ENCODE measurements around the gene CFI. TPM values are rescaled to one million over a fixed set of nuclear protein-coding genes. Genes with fewer than 3 reads are reported as not detected.

Gene CFI
- total and polyA plus RNA-seq, 2 of the 4 experiments (the other 2 are of a cell fraction), result 0.12 to 0.18 TPM

DNA sequence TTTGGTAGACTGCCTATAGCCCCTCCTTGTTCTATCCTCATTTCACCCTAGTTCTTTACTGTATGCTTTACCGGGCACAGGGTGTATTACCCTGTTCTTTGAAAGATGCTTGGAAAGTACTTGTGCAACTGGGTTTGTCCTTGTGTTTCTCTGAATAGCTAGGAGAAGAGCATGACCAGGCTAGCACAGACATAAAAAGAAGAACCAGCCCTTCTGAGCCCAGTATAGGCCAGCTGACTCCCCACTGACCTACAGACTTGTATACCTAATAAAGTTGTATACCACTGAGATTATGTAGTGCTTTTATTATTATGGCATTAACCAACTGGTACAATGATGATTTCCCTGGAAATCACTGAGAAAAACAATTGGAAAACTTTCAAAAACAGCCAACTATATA is 15.0 kb downstream of the CFI start:
- H3K9me3 ChIP-seq (ENCODE audit: control insufficient read depth, insufficient read depth, low read length), result no peaks in the 10 kb centered on the region
- H2BK20ac ChIP-seq (ENCODE audit: low read depth, low read length), result no peak overlapping the region
- no TSS peak for BruUV-seq (replicated peaks)
- H3K18ac ChIP-seq (ENCODE audit: low read depth, low read length), result no peak overlapping the region
- no peak overlapping the region for H3K14ac ChIP-seq (replicated peaks; ENCODE audit: low read depth, low read length)
- DNase-seq (no peak), ATAC-seq (ENCODE audit: low read depth) (no peak)
- H2AK9ac ChIP-seq (replicated peaks; ENCODE audit: low read depth, low read length, poor library complexity), result no peak overlapping the region
- no peaks in the 10 kb centered on the region for H3K4me1 ChIP-seq (ENCODE audit: control insufficient read depth, insufficient read depth, low read length)
- no peak overlapping the region for H2BK5ac ChIP-seq (ENCODE audit: low read depth, low read length, poor library complexity, severe bottlenecking)
- no peak overlapping the region for H4K91ac ChIP-seq (ENCODE audit: insufficient read depth, low read depth, low read length)
- no peak overlapping the region for H3K27ac ChIP-seq (ENCODE audit: insufficient read depth, low read length)
- CTCF ChIA-PET, result interaction anchor here (0.5 kb wide), 1 partner anchor 1655 kb away, joined by 4 read pairs; no protein-coding TSS in a partner anchor
- H2BK15ac ChIP-seq (ENCODE audit: low read depth, low read length), result no peak overlapping the region
- TF ChIP-seq BHLHE40 (IDR thresholded peaks at IDR 0.05; ENCODE audit: low read depth, low read length) (no peak), FOS (IDR thresholded peaks at IDR 0.05; ENCODE audit: low read depth, low read length) (no peak), MAFK (IDR thresholded peaks at IDR 0.05; ENCODE audit: low read depth, low read length) (no peak), CEBPB (IDR thresholded peaks at IDR 0.05; ENCODE audit: low read depth, low read length) (no peak), RAD21 (IDR thresholded peaks at IDR 0.05; ENCODE audit: low read length) (no peak), RFX5 (IDR thresholded peaks at IDR 0.05; ENCODE audit: low read depth, low read length) (no peak), RCOR1 (IDR thresholded peaks at IDR 0.05; ENCODE audit: insufficient replicate concordance, low read length) (no peak), CHD1 (IDR thresholded peaks at IDR 0.05; ENCODE audit: low read depth, low read length) (no peak), MAZ (IDR thresholded peaks at IDR 0.05; ENCODE audit: borderline replicate concordance, low read depth, low read length) (no peak), NFE2L2 (IDR thresholded peaks at IDR 0.05; ENCODE audit: low read depth, low read length) (no peak), MXI1 (IDR thresholded peaks at IDR 0.05; ENCODE audit: borderline replicate concordance, low read depth, low read length) (no peak), SMC3 (IDR thresholded peaks at IDR 0.05; ENCODE audit: low read depth, low read length) (no peak), POLR2A (IDR thresholded peaks at IDR 0.05; ENCODE audit: low read depth, low read length) (no peak)
- TF ChIP-seq, protein P1, sequence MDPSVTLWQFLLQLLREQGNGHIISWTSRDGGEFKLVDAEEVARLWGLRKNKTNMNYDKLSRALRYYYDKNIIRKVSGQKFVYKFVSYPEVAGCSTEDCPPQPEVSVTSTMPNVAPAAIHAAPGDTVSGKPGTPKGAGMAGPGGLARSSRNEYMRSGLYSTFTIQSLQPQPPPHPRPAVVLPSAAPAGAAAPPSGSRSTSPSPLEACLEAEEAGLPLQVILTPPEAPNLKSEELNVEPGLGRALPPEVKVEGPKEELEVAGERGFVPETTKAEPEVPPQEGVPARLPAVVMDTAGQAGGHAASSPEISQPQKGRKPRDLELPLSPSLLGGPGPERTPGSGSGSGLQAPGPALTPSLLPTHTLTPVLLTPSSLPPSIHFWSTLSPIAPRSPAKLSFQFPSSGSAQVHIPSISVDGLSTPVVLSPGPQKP (IDR thresholded peaks at IDR 0.05; ENCODE audit: borderline replicate concordance, low read depth, low read length), result no peak
- TF ChIP-seq, protein P2, sequence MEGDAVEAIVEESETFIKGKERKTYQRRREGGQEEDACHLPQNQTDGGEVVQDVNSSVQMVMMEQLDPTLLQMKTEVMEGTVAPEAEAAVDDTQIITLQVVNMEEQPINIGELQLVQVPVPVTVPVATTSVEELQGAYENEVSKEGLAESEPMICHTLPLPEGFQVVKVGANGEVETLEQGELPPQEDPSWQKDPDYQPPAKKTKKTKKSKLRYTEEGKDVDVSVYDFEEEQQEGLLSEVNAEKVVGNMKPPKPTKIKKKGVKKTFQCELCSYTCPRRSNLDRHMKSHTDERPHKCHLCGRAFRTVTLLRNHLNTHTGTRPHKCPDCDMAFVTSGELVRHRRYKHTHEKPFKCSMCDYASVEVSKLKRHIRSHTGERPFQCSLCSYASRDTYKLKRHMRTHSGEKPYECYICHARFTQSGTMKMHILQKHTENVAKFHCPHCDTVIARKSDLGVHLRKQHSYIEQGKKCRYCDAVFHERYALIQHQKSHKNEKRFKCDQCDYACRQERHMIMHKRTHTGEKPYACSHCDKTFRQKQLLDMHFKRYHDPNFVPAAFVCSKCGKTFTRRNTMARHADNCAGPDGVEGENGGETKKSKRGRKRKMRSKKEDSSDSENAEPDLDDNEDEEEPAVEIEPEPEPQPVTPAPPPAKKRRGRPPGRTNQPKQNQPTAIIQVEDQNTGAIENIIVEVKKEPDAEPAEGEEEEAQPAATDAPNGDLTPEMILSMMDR (conservative IDR thresholded peaks at IDR 0.05; ENCODE audit: low read depth, low read length), result no peak
- TF ChIP-seq, protein P3, sequence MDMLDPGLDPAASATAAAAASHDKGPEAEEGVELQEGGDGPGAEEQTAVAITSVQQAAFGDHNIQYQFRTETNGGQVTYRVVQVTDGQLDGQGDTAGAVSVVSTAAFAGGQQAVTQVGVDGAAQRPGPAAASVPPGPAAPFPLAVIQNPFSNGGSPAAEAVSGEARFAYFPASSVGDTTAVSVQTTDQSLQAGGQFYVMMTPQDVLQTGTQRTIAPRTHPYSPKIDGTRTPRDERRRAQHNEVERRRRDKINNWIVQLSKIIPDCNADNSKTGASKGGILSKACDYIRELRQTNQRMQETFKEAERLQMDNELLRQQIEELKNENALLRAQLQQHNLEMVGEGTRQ (IDR thresholded peaks at IDR 0.05; ENCODE audit: low read depth, low read length), result no peak
- H3K79me1 ChIP-seq (ENCODE audit: low read depth in 1 of 2, low read length in 2 of 2), result no peaks in the 10 kb centered on the region
- H3K36me3 ChIP-seq (ENCODE audit: control insufficient read depth, insufficient read depth, low read length), result no peaks in the 10 kb centered on the region
- dilution Hi-C loops (cut with HindIII; ENCODE audit: low sequenced_read_pairs, unreplicated experiment), result no loop called here
- in situ Hi-C loops (cut with MboI; ENCODE audit: low sequenced_read_pairs), result no loop called here
- no CpG with 5 or more reads among the region's 1 CpG for WGBS, 2 experiments (ENCODE audit: extremely low coverage in 2 of 2, insufficient read length in 1 of 2)
- H2BK120ac ChIP-seq (ENCODE audit: low read depth, low read length), result no peak overlapping the region
- intact Hi-C loops (cut with micrococcal nuclease), result no loop called here
- POLR2A ChIA-PET (ENCODE audit: unreplicated experiment), result no interaction called here
- H3K9ac ChIP-seq (ENCODE audit: low read depth, low read length), result no peak overlapping the region
- no peak overlapping the region for H3K23ac ChIP-seq (ENCODE audit: low read depth, low read length)
- H3K56ac ChIP-seq (ENCODE audit: extremely low read depth, insufficient read depth, low read length), result no peak overlapping the region
- no peaks in the 10 kb centered on the region for H3K9me1 ChIP-seq (ENCODE audit: insufficient read depth, low read length)
- no peak overlapping the region for H2AK5ac ChIP-seq (ENCODE audit: low read depth, low read length)
- H3K27me3 ChIP-seq (ENCODE audit: control insufficient read depth, insufficient read depth, low read length), result no peaks in the 10 kb centered on the region; the same call in 1 of the 2 replicates
- no peak overlapping the region for H3K4me3 ChIP-seq (ENCODE audit: insufficient read depth, low read depth, low read length)
- no peak overlapping the region for H4K5ac ChIP-seq (ENCODE audit: low read depth, low read length)
- no peak overlapping the region for H4K8ac ChIP-seq (ENCODE audit: low read depth in 2 of 2, low read length in 2 of 2)
- H4K20me1 ChIP-seq (ENCODE audit: insufficient read depth, low read length), result no peaks in the 10 kb centered on the region
- H3K4ac ChIP-seq (ENCODE audit: low read depth, low read length), result no peak overlapping the region
- no peak overlapping the region for H3K4me2 ChIP-seq (ENCODE audit: low read depth, low read length)
- H2AFZ ChIP-seq (replicated peaks; ENCODE audit: low read length, poor library complexity), result no peak overlapping the region
